ENCODE measurements around the gene TMEM63C.
A peak's percentile ranks its signal among the peaks of the same experiment; 100 is the strongest.
"Not testable (repeated sequence)": the region's sequence is repeated elsewhere in the genome, so short reads cannot be mapped to it uniquely, and the experiment has no call there.

The TMEM63C gene

DNA sequence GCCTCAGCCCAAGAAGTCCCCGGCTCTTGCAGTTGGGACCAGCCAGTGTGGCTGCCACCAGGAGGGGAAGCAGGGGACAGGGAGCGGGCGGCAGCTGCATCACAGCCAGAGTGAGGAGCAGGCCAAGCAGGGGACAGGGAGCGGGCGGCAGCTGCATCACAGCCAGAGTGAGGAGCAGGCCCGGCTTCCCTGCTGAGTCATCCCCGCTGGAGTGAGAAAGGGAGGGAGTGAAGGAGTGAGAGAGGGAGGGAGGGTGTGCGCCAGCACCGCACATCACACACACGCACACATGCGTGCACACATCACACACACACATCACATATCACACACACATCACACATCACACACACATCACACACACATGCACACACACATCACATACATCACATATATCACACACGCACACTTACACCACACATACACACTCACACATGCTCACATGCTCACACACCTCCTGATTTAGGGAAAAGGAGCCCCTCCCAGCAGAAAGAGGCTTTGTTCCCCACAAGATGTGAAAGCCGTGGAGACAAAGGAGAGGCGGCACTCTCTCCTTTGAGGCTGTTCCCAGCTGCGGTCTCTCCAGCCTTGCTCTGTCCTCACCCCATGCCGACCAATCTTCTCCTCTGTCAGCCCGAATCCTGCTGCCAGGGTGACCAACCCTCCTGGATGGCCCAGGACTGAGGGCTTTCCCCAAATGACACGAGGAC, 23.3 kb upstream of the TMEM63C start:
- Histone ChIP-seq H3K36me3 (ENCODE audit: insufficient read depth, low read depth, low read length) (no peaks in the 10 kb centered on the region), H3K4me3 (ENCODE audit: low read length) (peak overlapping the region; percentile 58), H3K9ac (ENCODE audit: low read depth, low read length) (peak overlapping the region; percentile 35; the same call in 1 of the 2 replicates), H3K4me1 (ENCODE audit: insufficient read depth, low read length) (peaks cover 8% of the 10 kb centered on the region; the same call in 1 of the 2 replicates), H3K27me3 (ENCODE audit: insufficient read depth, low read length) (no peaks in the 10 kb centered on the region), H3K9me3 (ENCODE audit: insufficient read depth, low read depth, low read length) (no peaks in the 10 kb centered on the region), H3K27ac (ENCODE audit: low read length) (no peak overlapping the region)

DNA sequence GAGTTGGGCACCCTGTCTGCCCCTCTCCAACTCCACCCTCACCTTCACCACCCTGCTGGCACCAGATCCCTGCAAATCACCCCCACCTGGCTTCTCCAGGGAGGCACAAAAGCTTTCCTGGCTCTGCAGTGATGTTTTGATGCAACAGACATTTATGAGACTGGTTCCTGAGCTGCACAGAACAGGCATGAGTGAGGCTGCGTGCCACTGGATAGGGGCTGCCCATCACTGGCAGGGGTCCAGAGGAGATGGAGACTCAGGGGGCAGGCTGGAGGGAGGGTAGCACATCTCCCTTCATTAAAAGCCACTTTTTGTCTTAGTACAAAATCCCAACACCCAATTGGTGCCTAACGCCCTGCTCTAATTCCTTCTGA, 22.7 kb upstream of the TMEM63C start:
- Histone ChIP-seq H3K36me3 (ENCODE audit: insufficient read depth, low read depth, low read length) (no peaks in the 10 kb centered on the region), H3K9ac (ENCODE audit: low read depth, low read length) (peak overlapping the region; percentile 35; the same call in 1 of the 2 replicates), H3K9me3 (ENCODE audit: insufficient read depth, low read depth, low read length) (no peaks in the 10 kb centered on the region), H3K27me3 (ENCODE audit: insufficient read depth, low read length) (no peaks in the 10 kb centered on the region), H3K4me1 (ENCODE audit: insufficient read depth, low read length) (peaks cover 8% of the 10 kb centered on the region; the same call in 1 of the 2 replicates), H3K4me3 (ENCODE audit: low read length) (peak overlapping the region; percentile 58; the same call in 1 of the 2 replicates), H3K27ac (ENCODE audit: low read length) (no peak overlapping the region)

DNA sequence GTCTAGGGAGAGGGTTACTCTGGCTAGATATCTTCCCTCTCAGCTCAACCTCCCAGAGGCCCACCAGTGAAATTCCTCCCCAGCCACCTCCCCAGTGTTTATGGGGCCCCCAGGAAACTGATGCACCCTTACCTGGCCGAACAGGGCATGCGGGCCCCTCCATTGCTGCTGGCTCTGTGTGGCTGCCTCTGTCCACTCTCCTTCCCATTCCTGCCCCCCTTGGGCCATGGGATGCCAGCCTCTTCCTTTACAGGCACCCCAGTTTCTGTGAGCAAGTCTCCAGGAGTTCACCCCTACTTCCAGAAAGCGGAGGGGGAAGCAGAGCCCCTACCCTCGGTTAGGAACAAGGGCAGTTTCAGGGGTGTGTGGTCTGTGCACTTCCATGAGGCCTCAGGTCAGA, 20.6 kb upstream of the TMEM63C start:
- Histone ChIP-seq H3K4me1 (ENCODE audit: insufficient read depth, low read length) (peaks cover 8% of the 10 kb centered on the region; the same call in 1 of the 2 replicates), H3K9ac (ENCODE audit: low read depth, low read length) (no peak overlapping the region), H3K9me3 (ENCODE audit: insufficient read depth, low read depth, low read length) (no peaks in the 10 kb centered on the region), H3K36me3 (ENCODE audit: insufficient read depth, low read depth, low read length) (no peaks in the 10 kb centered on the region), H3K27me3 (ENCODE audit: insufficient read depth, low read length) (no peaks in the 10 kb centered on the region), H3K27ac (ENCODE audit: low read length) (no peak overlapping the region), H3K4me3 (ENCODE audit: low read length) (no peak overlapping the region)

DNA sequence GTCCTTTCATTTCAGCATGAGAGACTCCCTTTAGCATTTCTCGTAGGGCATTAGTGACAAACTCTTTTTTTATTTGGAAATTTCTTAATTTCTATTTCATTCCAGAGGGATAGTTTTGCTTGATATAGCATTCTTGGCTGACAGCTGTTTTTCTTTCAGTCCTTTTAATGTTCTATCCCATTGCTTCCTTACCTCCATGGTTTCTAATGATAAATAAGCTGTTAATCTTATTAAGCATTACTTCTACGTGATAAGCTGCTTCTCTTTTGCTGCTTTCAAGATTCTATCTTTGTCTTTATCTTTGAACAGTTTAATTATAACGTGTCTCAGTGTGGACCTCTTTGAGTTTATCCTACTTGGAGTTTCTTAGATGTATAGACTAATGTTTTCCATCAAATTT, 11.6 kb upstream of the TMEM63C start:
- peaks cover 15% of the 10 kb centered on the region; the same call in 1 of the 2 replicates for H3K9me3 ChIP-seq (ENCODE audit: insufficient read depth, low read depth, low read length)
- no peaks in the 10 kb centered on the region for H3K4me1 ChIP-seq (ENCODE audit: insufficient read depth, low read length)
- H3K36me3 ChIP-seq (ENCODE audit: insufficient read depth, low read depth, low read length): no peaks in the 10 kb centered on the region
- no peak overlapping the region for H3K4me3 ChIP-seq (ENCODE audit: low read length)
- no peaks in the 10 kb centered on the region for H3K27me3 ChIP-seq (ENCODE audit: insufficient read depth, low read length)
- no peak overlapping the region for H3K27ac ChIP-seq (ENCODE audit: low read length)
- no peak overlapping the region for H3K9ac ChIP-seq (ENCODE audit: low read depth, low read length)

DNA sequence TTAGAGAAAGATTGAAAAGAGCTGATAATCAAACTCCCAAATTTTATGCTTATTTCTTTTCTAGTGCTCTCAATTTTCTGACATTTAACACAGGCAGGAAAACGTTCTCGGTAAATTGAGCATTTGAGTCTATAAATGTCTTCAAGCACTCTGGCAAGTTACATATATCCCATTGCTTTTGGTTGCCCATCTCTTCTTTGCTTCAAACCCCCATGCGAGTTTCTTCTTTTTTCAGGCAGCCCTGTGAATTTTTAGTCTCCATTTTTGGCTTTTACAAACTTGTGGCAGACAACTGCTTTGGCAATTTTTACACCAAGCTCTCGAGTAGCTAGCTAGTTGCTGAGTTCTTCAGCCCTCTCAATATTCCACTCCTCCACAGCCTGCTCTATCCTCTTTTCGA, 8.7 kb upstream of the TMEM63C start:
- Histone ChIP-seq H3K36me3 (ENCODE audit: insufficient read depth, low read depth, low read length) (no peaks in the 10 kb centered on the region), H3K4me1 (ENCODE audit: insufficient read depth, low read length) (no peaks in the 10 kb centered on the region), H3K27ac (ENCODE audit: low read length) (no peak overlapping the region), H3K9me3 (ENCODE audit: insufficient read depth, low read depth, low read length) (peaks cover 15% of the 10 kb centered on the region; the same call in 1 of the 2 replicates), H3K4me3 (ENCODE audit: low read length) (no peak overlapping the region), H3K9ac (ENCODE audit: low read depth, low read length) (no peak overlapping the region), H3K27me3 (ENCODE audit: insufficient read depth, low read length) (no peaks in the 10 kb centered on the region)

DNA sequence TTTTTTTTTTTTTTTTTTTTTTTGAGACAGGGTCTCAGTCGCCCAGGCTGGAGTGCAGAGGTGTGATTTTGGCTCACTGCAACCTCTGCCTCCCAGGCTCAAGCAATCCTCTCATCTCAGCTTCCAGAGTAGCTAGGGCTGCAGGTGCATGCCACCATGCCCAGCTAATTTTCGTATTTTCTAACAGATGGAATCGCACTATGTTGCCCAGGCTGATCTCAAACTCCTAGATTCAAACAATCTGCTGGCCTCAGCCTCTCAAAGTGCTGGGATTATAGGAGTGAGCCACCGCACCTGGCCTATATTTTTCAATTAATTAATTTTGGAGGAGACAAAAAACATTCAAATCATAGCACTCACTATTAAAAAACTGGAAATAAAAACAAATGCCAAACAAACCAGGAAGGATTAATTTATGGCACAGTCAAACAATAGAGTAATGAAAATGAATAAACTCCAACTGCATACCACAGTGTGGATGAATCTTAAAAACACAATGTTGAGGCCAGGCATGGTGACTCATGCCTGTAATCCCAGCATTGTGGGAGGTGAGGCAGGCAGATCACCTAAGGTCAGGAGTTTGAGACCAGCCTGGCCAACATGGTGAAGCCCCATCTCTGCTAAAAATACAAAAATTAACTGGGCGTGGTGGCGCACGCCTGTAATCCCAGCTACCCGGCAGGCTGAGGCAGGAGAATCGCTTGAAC, 7.5 kb upstream of the TMEM63C start:
- not testable (repeated sequence) for H3K27me3 ChIP-seq (ENCODE audit: insufficient read depth, low read length); H3K4me3 ChIP-seq (ENCODE audit: low read length); H3K36me3 ChIP-seq (ENCODE audit: insufficient read depth, low read depth, low read length); H3K4me1 ChIP-seq (ENCODE audit: insufficient read depth, low read length); H3K27ac ChIP-seq (ENCODE audit: low read length); H3K9ac ChIP-seq (ENCODE audit: low read depth, low read length)
- peaks cover 15% of the 10 kb centered on the region; the same call in 1 of the 2 replicates for H3K9me3 ChIP-seq (ENCODE audit: insufficient read depth, low read depth, low read length)

DNA sequence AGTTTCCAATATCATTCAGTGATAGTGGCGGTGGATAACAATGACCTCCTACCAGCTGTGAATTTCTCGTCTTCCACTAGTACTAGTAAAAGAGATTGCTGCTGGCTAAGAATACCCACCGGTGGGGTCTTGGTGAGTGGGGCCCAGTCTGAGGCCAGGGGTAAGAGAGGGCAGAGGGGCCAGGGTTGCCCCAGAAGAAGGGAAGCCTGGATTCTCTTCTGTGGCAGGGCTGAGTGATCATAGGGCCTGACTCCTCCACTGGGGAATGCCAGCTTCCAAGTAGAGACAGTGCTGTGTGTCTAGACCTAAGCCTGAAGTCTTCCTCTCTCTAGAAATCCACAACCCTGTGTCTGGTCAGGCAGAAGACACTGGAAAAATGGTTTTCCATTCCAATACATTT, 5.8 kb upstream of the TMEM63C start:
- Histone ChIP-seq H3K9ac (ENCODE audit: low read depth, low read length) (no peak overlapping the region), H3K27me3 (ENCODE audit: insufficient read depth, low read length) (no peaks in the 10 kb centered on the region), H3K9me3 (ENCODE audit: insufficient read depth, low read depth, low read length) (peaks cover 4% of the 10 kb centered on the region; the same call in 1 of the 2 replicates)

DNA sequence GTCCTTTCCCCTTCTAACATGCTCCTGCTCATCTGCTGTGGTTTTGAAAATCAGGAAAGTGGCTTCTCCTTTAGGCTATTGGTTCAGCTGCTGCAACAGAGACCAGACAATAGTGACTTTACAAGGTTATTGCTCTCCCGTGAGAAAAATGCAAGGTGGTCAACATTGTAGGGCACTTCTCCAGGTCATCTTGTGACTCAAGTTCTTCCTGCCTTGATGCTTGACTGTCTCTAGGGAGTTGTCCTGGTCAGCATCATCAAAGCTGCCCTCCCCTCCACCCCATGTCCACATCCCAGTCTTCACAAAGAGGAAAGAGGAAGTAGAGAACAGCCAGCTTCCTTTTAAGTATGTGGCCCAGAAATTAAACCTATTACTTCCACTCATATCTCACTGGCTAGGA, 3.9 kb upstream of the TMEM63C start:
- no peak overlapping the region for H3K9ac ChIP-seq (ENCODE audit: low read depth, low read length)
- H3K27me3 ChIP-seq (ENCODE audit: insufficient read depth, low read length): peaks cover 7% of the 10 kb centered on the region
- no peak overlapping the region for H3K27ac ChIP-seq (ENCODE audit: low read length)
- H3K9me3 ChIP-seq (ENCODE audit: insufficient read depth, low read depth, low read length): no peaks in the 10 kb centered on the region
- no peak overlapping the region for H3K4me3 ChIP-seq (ENCODE audit: low read length)
- no peaks in the 10 kb centered on the region; the same call in 1 of the 2 replicates for H3K4me1 ChIP-seq (ENCODE audit: insufficient read depth, low read length)
- no peaks in the 10 kb centered on the region for H3K36me3 ChIP-seq (ENCODE audit: insufficient read depth, low read depth, low read length)

More for the DNA sequence above, 5.8 kb upstream of the TMEM63C start:
- Histone ChIP-seq H3K4me1 (ENCODE audit: insufficient read depth, low read length) (no peaks in the 10 kb centered on the region; the same call in 1 of the 2 replicates), H3K27ac (ENCODE audit: low read length) (no peak overlapping the region), H3K36me3 (ENCODE audit: insufficient read depth, low read depth, low read length) (no peaks in the 10 kb centered on the region), H3K4me3 (ENCODE audit: low read length) (no peak overlapping the region)

DNA sequence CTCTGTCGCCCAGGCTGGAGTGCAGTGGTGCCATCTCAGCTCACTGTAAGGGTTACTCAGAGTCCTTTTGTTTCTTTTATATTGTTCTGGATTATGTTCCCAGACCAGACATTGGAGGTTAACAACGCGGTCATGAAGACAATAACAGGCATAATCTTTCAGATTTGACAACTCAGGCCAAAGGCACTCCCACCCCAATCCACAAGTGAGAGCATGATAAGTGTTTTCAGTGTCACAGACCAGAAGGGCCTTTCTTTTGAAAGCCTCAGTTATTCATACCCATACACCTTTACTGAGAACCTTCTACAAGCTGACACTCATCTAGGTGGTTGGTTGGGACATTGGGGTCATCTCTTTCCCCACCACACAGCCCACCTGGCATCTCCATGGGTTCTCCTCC, 2.9 kb upstream of the TMEM63C start:
- no peaks in the 10 kb centered on the region for H3K36me3 ChIP-seq (ENCODE audit: insufficient read depth, low read depth, low read length)
- no peak overlapping the region for H3K27ac ChIP-seq (ENCODE audit: low read length)
- peaks cover 10% of the 10 kb centered on the region for H3K27me3 ChIP-seq (ENCODE audit: insufficient read depth, low read length)
- H3K9ac ChIP-seq (ENCODE audit: low read depth, low read length): no peak overlapping the region
- H3K4me1 ChIP-seq (ENCODE audit: insufficient read depth, low read length): no peaks in the 10 kb centered on the region; the same call in 1 of the 2 replicates
- H3K9me3 ChIP-seq (ENCODE audit: insufficient read depth, low read depth, low read length): no peaks in the 10 kb centered on the region
- H3K4me3 ChIP-seq (ENCODE audit: low read length): no peak overlapping the region

DNA sequence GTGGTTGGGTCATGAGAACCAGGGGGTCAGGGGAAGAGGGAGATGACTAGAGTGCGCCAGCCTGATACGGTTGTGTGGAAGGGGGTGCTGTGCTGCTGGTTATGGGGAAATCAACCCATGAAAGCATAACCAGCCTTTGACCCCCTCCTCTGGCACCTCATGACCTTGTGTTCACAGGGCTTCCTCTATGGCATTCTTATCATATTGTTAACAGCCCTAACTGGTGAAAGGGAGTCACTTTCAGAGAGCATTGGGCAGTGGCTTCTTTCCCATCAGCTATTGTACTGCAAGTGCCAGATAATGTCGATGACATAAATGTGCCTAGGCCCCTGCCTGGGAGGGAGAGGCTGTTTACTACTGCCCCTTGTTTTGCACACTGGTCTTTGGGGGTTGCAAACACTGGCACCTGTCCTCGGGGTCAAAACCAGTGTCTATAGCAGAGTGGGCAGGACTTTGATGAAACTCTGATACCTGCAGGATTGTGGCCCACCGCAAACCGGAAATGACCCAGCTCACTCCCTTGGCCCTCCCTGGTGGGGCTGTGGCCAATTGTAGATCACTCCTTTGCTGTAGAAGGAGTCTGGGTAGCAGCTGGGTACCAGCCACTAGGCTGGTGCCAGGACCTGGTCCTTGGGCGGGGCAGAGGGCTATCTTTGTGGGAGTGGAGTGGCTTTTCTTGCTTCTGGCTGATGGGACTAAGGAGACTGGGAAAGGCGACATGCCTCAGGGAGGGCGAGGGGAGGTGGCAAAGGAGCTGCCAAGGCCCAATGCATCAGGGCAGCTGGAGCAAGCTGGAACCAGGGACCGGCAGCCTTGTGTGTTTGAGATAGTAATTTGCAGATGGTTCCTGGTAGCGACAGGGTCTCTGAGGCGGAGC, 634 bp upstream of the TMEM63C start:
- Histone ChIP-seq H3K9ac (ENCODE audit: low read depth, low read length) (no peak overlapping the region), H3K27me3 (ENCODE audit: insufficient read depth, low read length) (peaks cover 10% of the 10 kb centered on the region), H3K4me1 (ENCODE audit: insufficient read depth, low read length) (no peaks in the 10 kb centered on the region; the same call in 1 of the 2 replicates), H3K4me3 (ENCODE audit: low read length) (peak overlapping the region; percentile 87), H3K36me3 (ENCODE audit: insufficient read depth, low read depth, low read length) (no peaks in the 10 kb centered on the region), H3K27ac (ENCODE audit: low read length) (no peak overlapping the region), H3K9me3 (ENCODE audit: insufficient read depth, low read depth, low read length) (no peaks in the 10 kb centered on the region)

DNA sequence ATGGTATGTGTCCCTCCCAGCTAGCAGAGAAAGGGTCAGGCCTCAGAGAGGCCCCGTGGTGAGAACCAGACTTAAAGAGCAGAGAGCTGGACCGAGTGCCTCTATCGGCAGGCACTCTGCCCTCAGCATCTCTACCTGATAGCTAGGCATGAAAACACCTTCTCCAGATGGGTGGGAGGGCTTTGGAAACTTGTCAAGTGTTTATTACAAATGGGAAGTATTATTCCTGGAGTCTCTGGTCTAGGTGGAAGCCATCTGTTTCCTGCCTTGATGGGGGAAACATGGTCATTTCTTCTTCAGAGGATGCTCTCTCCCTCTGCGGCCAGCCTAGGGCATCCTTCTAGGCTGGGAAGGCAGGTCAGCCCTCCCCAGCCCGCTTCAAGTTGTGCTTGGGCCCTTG, 2.3 kb downstream of the TMEM63C start:
- Histone ChIP-seq H3K9me3 (ENCODE audit: insufficient read depth, low read depth, low read length) (no peaks in the 10 kb centered on the region), H3K4me1 (ENCODE audit: insufficient read depth, low read length) (peaks cover 3% of the 10 kb centered on the region; the same call in 1 of the 2 replicates), H3K27ac (ENCODE audit: low read length) (no peak overlapping the region), H3K36me3 (ENCODE audit: insufficient read depth, low read depth, low read length) (no peaks in the 10 kb centered on the region), H3K4me3 (ENCODE audit: low read length) (no peak overlapping the region), H3K27me3 (ENCODE audit: insufficient read depth, low read length) (peaks cover 10% of the 10 kb centered on the region), H3K9ac (ENCODE audit: low read depth, low read length) (no peak overlapping the region)
